ENCODE results near the gene ZNF618. TPM values are rescaled to one million over a fixed set of nuclear protein-coding genes. Genes with fewer than 3 reads are reported as not detected.

The ZNF618 gene
- polyA plus RNA-seq, 1 of the 3 experiments (the other 2 are of a cell fraction), result 6.2 TPM

DNA sequence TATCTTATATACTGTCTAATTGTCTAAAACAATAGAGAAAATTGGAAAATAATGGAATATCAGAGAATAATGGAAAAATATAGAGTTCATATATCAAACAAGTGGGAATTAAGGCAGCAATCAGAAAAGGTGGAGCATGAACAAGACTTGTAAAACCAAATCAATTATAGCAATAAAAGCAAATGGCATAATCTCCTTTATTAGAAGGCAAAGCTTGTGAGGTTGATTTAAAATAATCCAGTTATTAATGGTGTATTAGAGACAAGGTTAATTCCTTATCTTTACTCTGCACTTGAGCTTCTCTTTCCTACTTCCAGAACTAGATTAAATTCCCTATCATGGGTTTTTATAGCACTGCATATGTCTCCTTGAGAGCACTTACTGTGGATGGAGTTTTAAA, 137.9 kb downstream of the ZNF618 start:
- no peak for DNase-seq
- ChIA-PET CTCF (no interaction called here), POLR2A (no interaction called here)
- Histone ChIP-seq H3K4me3 (ENCODE audit: low read depth in 2 of 2, low read length in 1 of 2) (no peak overlapping the region), H3K79me2 (ENCODE audit: insufficient read depth) (no peaks in the 10 kb centered on the region), H3K9ac (no peak overlapping the region), H3F3A (replicated peaks; ENCODE audit: insufficient read depth) (no peaks in the 10 kb centered on the region), H4K20me1 (ENCODE audit: insufficient read depth) (no peaks in the 10 kb centered on the region), H3K9me3 (no peaks in the 10 kb centered on the region), H2AFZ (ENCODE audit: low read depth) (no peak overlapping the region), H3K27me3 (ENCODE audit: insufficient read depth) (no peaks in the 10 kb centered on the region), H3K9me2 (no peaks in the 10 kb centered on the region), H3K4me1 (ENCODE audit: control insufficient read depth in 1 of 2, insufficient read depth in 2 of 2, low read depth in 1 of 2, low read length in 1 of 2) (peaks cover 0 to 17% of the 10 kb centered on the region in 2 experiments; a peak in 2 of 4 replicates), H3K36me3 (replicated peaks in 1 of 2; ENCODE audit: control insufficient read depth in 1 of 2, insufficient read depth in 2 of 2, low read length in 1 of 2) (peaks cover 49 to 67% of the 10 kb centered on the region in 2 experiments), H3K27ac (ENCODE audit: low read depth in 2 of 2, low read length in 1 of 2) (no peak overlapping the region), H3K4me2 (no peak overlapping the region)
- no peak for TF ChIP-seq RAD21 (IDR thresholded peaks at IDR 0.05; ENCODE audit: low read length)
- TF ChIP-seq, protein P1, sequence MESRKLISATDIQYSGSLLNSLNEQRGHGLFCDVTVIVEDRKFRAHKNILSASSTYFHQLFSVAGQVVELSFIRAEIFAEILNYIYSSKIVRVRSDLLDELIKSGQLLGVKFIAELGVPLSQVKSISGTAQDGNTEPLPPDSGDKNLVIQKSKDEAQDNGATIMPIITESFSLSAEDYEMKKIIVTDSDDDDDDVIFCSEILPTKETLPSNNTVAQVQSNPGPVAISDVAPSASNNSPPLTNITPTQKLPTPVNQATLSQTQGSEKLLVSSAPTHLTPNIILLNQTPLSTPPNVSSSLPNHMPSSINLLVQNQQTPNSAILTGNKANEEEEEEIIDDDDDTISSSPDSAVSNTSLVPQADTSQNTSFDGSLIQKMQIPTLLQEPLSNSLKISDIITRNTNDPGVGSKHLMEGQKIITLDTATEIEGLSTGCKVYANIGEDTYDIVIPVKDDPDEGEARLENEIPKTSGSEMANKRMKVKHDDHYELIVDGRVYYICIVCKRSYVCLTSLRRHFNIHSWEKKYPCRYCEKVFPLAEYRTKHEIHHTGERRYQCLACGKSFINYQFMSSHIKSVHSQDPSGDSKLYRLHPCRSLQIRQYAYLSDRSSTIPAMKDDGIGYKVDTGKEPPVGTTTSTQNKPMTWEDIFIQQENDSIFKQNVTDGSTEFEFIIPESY (IDR thresholded peaks at IDR 0.05; ENCODE audit: borderline replicate concordance, low read depth), result no peak
- TF ChIP-seq, protein P2, sequence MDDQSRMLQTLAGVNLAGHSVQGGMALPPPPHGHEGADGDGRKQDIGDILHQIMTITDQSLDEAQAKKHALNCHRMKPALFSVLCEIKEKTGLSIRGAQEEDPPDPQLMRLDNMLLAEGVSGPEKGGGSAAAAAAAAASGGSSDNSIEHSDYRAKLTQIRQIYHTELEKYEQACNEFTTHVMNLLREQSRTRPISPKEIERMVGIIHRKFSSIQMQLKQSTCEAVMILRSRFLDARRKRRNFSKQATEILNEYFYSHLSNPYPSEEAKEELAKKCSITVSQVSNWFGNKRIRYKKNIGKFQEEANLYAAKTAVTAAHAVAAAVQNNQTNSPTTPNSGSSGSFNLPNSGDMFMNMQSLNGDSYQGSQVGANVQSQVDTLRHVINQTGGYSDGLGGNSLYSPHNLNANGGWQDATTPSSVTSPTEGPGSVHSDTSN (IDR thresholded peaks at IDR 0.05), result no peak
- TF ChIP-seq, protein P3, sequence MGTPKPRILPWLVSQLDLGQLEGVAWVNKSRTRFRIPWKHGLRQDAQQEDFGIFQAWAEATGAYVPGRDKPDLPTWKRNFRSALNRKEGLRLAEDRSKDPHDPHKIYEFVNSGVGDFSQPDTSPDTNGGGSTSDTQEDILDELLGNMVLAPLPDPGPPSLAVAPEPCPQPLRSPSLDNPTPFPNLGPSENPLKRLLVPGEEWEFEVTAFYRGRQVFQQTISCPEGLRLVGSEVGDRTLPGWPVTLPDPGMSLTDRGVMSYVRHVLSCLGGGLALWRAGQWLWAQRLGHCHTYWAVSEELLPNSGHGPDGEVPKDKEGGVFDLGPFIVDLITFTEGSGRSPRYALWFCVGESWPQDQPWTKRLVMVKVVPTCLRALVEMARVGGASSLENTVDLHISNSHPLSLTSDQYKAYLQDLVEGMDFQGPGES (IDR thresholded peaks at IDR 0.05; ENCODE audit: low read depth, low read length), result no peak
- TF ChIP-seq TEAD4 (IDR thresholded peaks at IDR 0.05; ENCODE audit: borderline replicate concordance, insufficient read depth), result no peak

DNA sequence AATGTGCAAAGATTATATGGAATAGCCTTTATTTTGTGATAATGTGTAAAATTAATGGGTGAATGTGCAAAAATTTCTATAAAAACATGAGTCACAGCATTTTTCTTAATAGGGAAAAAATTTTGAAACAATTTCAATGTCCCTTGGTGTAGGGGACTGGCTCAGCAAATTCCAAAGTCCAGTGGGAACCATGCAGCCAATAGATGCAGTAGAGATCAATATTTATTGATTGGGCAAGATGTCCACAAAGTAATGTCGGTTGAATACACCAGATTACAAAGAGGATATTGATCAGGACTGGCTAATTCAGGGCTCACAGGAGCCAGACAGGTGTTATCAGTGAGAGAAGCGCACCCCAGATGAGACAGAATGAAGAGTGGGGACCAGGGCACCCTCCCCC, 139.5 kb downstream of the ZNF618 start:
- Histone ChIP-seq H3K4me1 (ENCODE audit: control insufficient read depth in 1 of 2, insufficient read depth in 2 of 2, low read depth in 1 of 2, low read length in 1 of 2) (peaks cover 0 to 14% of the 10 kb centered on the region in 2 experiments; a peak in 2 of 4 replicates), H4K20me1 (ENCODE audit: insufficient read depth) (no peaks in the 10 kb centered on the region), H3K79me2 (ENCODE audit: insufficient read depth) (no peaks in the 10 kb centered on the region), H3K36me3 (replicated peaks in 1 of 2; ENCODE audit: control insufficient read depth in 1 of 2, insufficient read depth in 2 of 2, low read length in 1 of 2) (peaks cover 63 to 71% of the 10 kb centered on the region in 2 experiments), H3K4me2 (no peak overlapping the region), H3K9ac (no peak overlapping the region), H3K9me2 (no peaks in the 10 kb centered on the region), H3K27ac (ENCODE audit: low read depth in 2 of 2, low read length in 1 of 2) (no peak overlapping the region), H3K27me3 (ENCODE audit: insufficient read depth) (no peaks in the 10 kb centered on the region), H3K4me3 (ENCODE audit: low read depth in 2 of 2, low read length in 1 of 2) (no peak overlapping the region), H3K9me3 (no peaks in the 10 kb centered on the region), H3F3A (replicated peaks; ENCODE audit: insufficient read depth) (no peaks in the 10 kb centered on the region), H2AFZ (ENCODE audit: low read depth) (no peak overlapping the region)
- no peak for TF ChIP-seq EZH2phosphoT487 (IDR thresholded peaks at IDR 0.05; ENCODE audit: borderline replicate concordance, low read depth)
- no peak for TF ChIP-seq FOSL2 (IDR thresholded peaks at IDR 0.05; ENCODE audit: borderline replicate concordance, low read depth)
- no peak for TF ChIP-seq RXRA (IDR thresholded peaks at IDR 0.05; ENCODE audit: borderline replicate concordance, low read depth)
- no peak for TF ChIP-seq RAD21 (IDR thresholded peaks at IDR 0.05; ENCODE audit: low read length)
- TF ChIP-seq, protein P2 (IDR thresholded peaks at IDR 0.05), result no peak
- TF ChIP-seq MXI1 (IDR thresholded peaks at IDR 0.05; ENCODE audit: low read depth, low read length), result no peak
- no peak for TF ChIP-seq RFX5 (IDR thresholded peaks at IDR 0.05; ENCODE audit: low read length)
- TF ChIP-seq, protein P4, sequence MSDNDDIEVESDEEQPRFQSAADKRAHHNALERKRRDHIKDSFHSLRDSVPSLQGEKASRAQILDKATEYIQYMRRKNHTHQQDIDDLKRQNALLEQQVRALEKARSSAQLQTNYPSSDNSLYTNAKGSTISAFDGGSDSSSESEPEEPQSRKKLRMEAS (IDR thresholded peaks at IDR 0.05; ENCODE audit: low read depth), result no peak
- TF ChIP-seq NFIC (IDR thresholded peaks at IDR 0.05; ENCODE audit: borderline replicate concordance), result no peak
- TF ChIP-seq, protein P5, sequence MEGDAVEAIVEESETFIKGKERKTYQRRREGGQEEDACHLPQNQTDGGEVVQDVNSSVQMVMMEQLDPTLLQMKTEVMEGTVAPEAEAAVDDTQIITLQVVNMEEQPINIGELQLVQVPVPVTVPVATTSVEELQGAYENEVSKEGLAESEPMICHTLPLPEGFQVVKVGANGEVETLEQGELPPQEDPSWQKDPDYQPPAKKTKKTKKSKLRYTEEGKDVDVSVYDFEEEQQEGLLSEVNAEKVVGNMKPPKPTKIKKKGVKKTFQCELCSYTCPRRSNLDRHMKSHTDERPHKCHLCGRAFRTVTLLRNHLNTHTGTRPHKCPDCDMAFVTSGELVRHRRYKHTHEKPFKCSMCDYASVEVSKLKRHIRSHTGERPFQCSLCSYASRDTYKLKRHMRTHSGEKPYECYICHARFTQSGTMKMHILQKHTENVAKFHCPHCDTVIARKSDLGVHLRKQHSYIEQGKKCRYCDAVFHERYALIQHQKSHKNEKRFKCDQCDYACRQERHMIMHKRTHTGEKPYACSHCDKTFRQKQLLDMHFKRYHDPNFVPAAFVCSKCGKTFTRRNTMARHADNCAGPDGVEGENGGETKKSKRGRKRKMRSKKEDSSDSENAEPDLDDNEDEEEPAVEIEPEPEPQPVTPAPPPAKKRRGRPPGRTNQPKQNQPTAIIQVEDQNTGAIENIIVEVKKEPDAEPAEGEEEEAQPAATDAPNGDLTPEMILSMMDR (IDR thresholded peaks at IDR 0.05), result no peak
- no peak for TF ChIP-seq GABPA (IDR thresholded peaks at IDR 0.05; ENCODE audit: low read depth)
- TF ChIP-seq NRF1 (IDR thresholded peaks at IDR 0.05; ENCODE audit: low read depth, low read length), result no peak
- TF ChIP-seq, protein P6, sequence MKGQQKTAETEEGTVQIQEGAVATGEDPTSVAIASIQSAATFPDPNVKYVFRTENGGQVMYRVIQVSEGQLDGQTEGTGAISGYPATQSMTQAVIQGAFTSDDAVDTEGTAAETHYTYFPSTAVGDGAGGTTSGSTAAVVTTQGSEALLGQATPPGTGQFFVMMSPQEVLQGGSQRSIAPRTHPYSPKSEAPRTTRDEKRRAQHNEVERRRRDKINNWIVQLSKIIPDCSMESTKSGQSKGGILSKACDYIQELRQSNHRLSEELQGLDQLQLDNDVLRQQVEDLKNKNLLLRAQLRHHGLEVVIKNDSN (IDR thresholded peaks at IDR 0.05; ENCODE audit: borderline replicate concordance, low read depth), result no peak
- no peak for TF ChIP-seq FOXM1 (IDR thresholded peaks at IDR 0.05; ENCODE audit: low read depth)
- no peak for TF ChIP-seq MEF2A (IDR thresholded peaks at IDR 0.05; ENCODE audit: borderline replicate concordance, low read depth)
- TF ChIP-seq SIN3A (IDR thresholded peaks at IDR 0.05; ENCODE audit: borderline replicate concordance, low read depth, low read length), result no peak
- TF ChIP-seq TAF1 (IDR thresholded peaks at IDR 0.05; ENCODE audit: borderline replicate concordance, low read depth, low read length), result no peak
- ChIA-PET POLR2A (no interaction called here), CTCF (no interaction called here)
- WGBS (ENCODE audit: low lambda C conversion rate), result 94% methylated on average over 2 of the region's 2 CpGs
- no peak for DNase-seq
